Activated T-helper 17 cell treated with anti-CD3 and anti-CD28 coated beads, Interleukin-2, amount 50 U/mL, for 72 hours (primary cell): ENCODE measurements around the gene FHL2. TPM values are rescaled to one million over a fixed set of nuclear protein-coding genes. Genes with fewer than 3 reads are reported as not detected.
"Not testable (repeated sequence)": the region's sequence is repeated elsewhere in the genome, so short reads cannot be mapped to it uniquely, and the experiment has no call there.

ENCODE experiments used
- ATAC-seq: fragments of 150-1000 bp; cut with Tn5 transposase; replicated peaks from 2 replicates; pipeline ENCODE4 v1.10.0; 2021; ENCODE audit warnings: mild to moderate bottlenecking, moderate library complexity
- H3K27ac Mint-ChIP-seq: one replicate; pipeline ENCODE4 v1.8.0; 2022; ENCODE audit warnings: mixed read lengths
- H3K27me3 Mint-ChIP-seq: one replicate; pipeline ENCODE4 v1.8.0; 2022; ENCODE audit warnings: mixed read lengths
- H3K36me3 Mint-ChIP-seq: one replicate; pipeline ENCODE4 v1.8.0; 2022; ENCODE audit warnings: low read depth, mild to moderate bottlenecking, mixed read lengths
- H3K4me1 Mint-ChIP-seq: one replicate; pipeline ENCODE4 v1.8.0; 2022; ENCODE audit warnings: mixed read lengths
- H3K4me3 Mint-ChIP-seq: one replicate; pipeline ENCODE4 v1.8.0; 2022; ENCODE audit warnings: mild to moderate bottlenecking, mixed read lengths
- H3K9me3 Mint-ChIP-seq: one replicate; pipeline ENCODE4 v1.8.0; 2022; ENCODE audit warnings: mixed read lengths
- total RNA-seq, 2 donors: library from RNA; stranded (reverse); gene quantifications; one replicate each; pipeline ENCODE4 v1.2.3, GENCODE V29; 2022

FHL2 gene
- total RNA-seq, 2 donors from 2014 or later = 2.2 to 2.3 TPM

DNA sequence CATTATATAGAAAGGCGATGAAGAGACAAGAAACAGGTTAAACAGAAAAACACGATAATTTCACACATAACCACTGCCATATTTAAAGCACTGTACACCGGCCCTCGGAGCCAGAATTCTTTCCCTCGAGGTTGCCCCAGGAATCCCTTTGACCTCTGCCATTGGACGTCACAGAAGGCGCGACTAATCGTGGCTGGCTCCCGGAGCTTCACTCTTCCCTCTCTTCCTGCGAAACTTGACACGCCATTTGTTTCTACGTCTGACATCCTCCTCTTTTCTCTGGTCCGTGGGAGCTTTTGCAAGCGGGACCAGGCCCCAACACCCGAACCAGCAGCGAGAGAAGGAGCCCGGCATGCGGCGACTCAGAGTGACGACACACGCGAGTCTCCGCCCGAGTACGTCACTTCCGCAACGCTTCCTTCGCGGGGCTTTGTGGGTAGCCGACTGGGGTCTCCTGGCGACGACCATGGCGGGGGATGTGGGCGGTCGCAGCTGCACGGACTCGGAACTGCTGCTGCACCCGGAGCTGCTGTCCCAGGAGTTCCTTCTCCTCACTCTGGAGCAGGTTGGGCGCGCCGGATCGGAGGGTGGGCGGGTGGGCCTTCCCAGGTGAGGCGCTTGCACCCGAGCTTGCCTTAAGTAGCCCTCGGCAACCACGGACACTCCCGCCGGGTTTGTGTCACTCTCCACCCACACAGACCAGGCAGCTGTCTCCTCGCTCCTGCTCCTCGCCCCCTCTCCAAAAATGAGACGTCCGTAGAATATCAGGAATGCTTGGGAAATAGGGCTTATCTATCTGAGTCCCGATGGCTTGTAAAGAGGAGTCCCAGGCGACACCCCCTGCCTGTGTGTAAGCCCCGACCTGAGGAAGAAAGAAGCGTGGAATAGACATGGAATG, 61.5 kb downstream of the FHL2 start, which contains the start of gene C2orf49:
Gene C2orf49 (plus strand): TSS at position 419 of the 898 bp plus-strand sequence. CDS start 48 bp downstream, at position 467.
- H3K4me1 Mint-ChIP-seq = peaks cover 6% of the 10 kb centered on the region

DNA sequence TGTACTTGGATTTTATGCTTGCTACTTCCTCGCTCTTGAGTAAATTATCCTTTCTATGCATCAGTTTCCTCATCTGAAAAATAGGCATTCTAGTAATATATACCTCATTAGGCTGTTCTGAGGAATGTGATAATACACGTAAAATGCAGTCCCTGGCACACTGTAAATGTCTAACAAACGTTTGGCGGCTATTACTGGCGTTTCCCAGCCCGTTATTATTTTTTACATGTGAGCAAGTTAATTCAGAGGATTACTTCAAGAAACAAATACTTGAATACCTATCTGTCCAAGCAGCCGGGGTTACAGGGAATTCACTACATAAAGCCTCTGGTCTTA, 62.1 kb downstream of the FHL2 start:
- peaks cover 50% of the 10 kb centered on the region for H3K36me3 Mint-ChIP-seq
- H3K9me3 Mint-ChIP-seq = no peaks in the 10 kb centered on the region
- H3K4me3 Mint-ChIP-seq = peak overlapping the region; percentile 97
- H3K27ac Mint-ChIP-seq = peak overlapping the region; percentile 98
- no peaks in the 10 kb centered on the region for H3K27me3 Mint-ChIP-seq
- peaks cover 6% of the 10 kb centered on the region for H3K4me1 Mint-ChIP-seq
- ATAC-seq = no peak

More for the DNA sequence above, 61.5 kb downstream of the FHL2 start, which contains the start of gene C2orf49:
- Mint-ChIP-seq H3K36me3 (peaks cover 56% of the 10 kb centered on the region), H3K4me3 (peak within 1 kb of the TSS; percentile 97), H3K27ac (peak within 1 kb of the TSS; percentile 98), H3K9me3 (no peaks in the 10 kb centered on the region), H3K27me3 (no peaks in the 10 kb centered on the region)
- ATAC-seq = peak; percentile 95

DNA sequence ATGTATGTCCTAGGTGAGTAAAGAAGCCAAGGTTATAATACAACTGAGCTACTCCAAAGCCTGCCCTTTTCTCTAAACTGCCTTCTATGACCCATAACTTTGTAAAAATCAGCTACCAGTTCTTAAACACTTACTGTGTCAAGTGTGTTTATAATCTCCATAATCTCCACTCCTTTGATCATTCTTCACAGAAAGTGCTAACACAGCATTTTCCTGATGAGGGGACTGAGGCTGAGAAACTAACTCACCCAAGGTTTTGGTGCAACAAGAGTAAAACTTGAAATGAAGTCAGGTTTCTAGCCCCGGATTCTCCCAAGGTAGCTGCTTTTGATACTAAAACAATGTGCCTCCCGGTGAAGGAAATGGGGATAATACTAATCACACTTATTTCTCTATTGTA, 63.4 kb downstream of the FHL2 start:
- H3K9me3 Mint-ChIP-seq = no peaks in the 10 kb centered on the region
- peak overlapping the region; percentile 48 for H3K27ac Mint-ChIP-seq
- H3K4me3 Mint-ChIP-seq = peak overlapping the region; percentile 97
- H3K36me3 Mint-ChIP-seq = peaks cover 37% of the 10 kb centered on the region
- peaks cover 10% of the 10 kb centered on the region for H3K4me1 Mint-ChIP-seq
- ATAC-seq = no peak
- H3K27me3 Mint-ChIP-seq = no peaks in the 10 kb centered on the region

- Mint-ChIP-seq H3K9me3 (no peaks in the 10 kb centered on the region), H3K27ac (no peak overlapping the region), H3K4me3 (no peak overlapping the region), H3K4me1 (peaks cover 7% of the 10 kb centered on the region), H3K27me3 (no peaks in the 10 kb centered on the region), H3K36me3 (peaks cover 25% of the 10 kb centered on the region)
- no peak for ATAC-seq
Measured at GRCh38 chr2:105334211-105334610, 64.6 kb downstream of the FHL2 start.

DNA sequence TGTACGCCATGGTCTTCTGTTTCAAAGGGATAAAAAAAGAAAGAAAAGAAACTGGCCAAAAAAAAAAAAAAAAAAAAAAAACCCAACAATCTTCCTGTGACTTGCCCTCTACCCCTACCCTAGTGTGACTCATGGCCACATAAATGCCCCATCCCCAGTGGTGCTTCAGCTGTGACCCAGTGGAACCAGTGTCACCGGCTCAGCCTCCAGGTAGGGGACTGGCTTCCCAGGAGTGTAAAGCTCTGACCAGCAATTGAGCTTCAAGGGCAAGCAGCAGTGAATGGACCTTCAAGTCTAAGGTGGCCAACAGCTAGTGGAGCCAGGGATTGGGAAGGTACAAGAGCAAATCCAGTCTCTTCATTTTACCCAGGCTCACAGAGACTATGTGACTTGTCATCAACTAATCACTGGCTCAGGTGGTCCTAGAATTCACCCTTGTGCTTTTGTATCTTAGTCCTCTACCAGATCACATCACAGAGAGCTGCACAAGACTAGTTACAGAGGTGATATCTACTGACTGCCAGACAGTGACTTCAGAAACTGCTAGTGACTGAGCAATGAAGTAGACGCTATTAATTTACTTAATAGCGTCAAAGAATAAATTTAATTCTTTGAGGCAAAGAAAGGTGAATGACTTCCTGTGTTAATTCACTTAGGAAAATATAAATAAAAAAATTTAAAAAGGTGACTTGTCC, 68.0 kb downstream of the FHL2 start:
- peaks cover 28% of the 10 kb centered on the region for H3K4me1 Mint-ChIP-seq
- H3K9me3 Mint-ChIP-seq = no peaks in the 10 kb centered on the region
- peaks cover 22% of the 10 kb centered on the region for H3K36me3 Mint-ChIP-seq
- peak overlapping the region; percentile 90 for H3K27ac Mint-ChIP-seq
- H3K27me3 Mint-ChIP-seq = no peaks in the 10 kb centered on the region
- peak; percentile 44 for ATAC-seq
- peak overlapping the region; percentile 98 for H3K4me3 Mint-ChIP-seq

GRCh38 chr2:105329561-105330495, 69.0 kb downstream of the FHL2 start, which contains the start of gene TGFBRAP1:
Gene TGFBRAP1 (minus strand): TSS chr2:105329735. CDS start chr2:105308301, 21,434 bp downstream.
- Mint-ChIP-seq H3K9me3 (no peaks in the 10 kb centered on the region), H3K4me3 (peak within 1 kb of the TSS; percentile 98), H3K27ac (peak within 1 kb of the TSS; percentile 99), H3K27me3 (no peaks in the 10 kb centered on the region), H3K4me1 (peaks cover 38% of the 10 kb centered on the region), H3K36me3 (peaks cover 32% of the 10 kb centered on the region)
- ATAC-seq = peak; percentile 91

GRCh38 chr2:105329197-105329554, 69.7 kb downstream of the FHL2 start:
- peaks cover 29% of the 10 kb centered on the region for H3K36me3 Mint-ChIP-seq
- H3K4me1 Mint-ChIP-seq = peaks cover 38% of the 10 kb centered on the region
- peak; percentile 28 for ATAC-seq
- H3K9me3 Mint-ChIP-seq = no peaks in the 10 kb centered on the region
- H3K27ac Mint-ChIP-seq = peak overlapping the region; percentile 99
- H3K4me3 Mint-ChIP-seq = peak overlapping the region; percentile 98
- H3K27me3 Mint-ChIP-seq = no peaks in the 10 kb centered on the region

DNA sequence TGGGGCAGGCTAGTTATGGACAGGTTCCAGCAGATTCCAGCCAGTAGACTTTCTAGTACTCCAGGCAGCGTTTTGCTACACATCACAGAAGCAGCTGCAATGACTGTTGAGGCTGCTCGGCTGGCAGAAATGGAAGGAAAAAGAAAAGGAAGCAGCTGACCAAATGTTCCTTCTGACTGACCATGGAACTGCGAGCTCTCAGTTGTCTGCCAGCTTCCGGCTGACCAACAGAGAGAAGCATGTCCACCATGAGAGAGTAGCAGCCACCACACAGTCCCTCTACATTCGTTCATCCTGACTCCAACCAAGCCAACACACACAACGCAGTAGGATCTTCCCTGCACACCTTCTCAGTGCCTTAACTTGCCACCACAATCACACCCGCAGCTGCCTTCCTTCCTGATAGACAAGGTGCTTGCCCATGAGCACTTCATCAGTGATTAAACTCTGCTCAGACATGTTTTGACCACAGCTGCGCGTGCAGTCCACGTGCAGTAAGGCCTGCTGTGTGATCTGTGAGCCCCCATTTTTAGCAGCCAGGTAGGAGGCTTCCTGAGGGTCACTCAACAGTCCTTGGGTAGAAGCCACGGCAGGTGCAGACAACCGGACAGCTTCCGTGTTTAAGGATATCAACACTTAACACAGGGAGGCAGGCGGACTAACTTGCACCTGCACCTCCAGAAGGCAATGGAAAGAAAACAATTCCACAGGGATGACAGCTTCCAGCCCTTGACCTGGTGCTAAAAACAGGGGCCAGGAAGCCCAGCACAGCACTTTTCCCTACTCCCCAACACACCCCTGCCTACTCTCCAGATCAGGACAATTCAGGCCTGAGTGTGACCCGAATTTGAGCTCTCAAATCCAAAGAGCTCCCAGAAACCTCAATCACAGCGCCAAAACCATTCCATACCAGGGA, 70.3 kb downstream of the FHL2 start:
- Mint-ChIP-seq H3K27ac (peak overlapping the region; percentile 99), H3K36me3 (peaks cover 32% of the 10 kb centered on the region), H3K9me3 (no peaks in the 10 kb centered on the region), H3K4me3 (peak overlapping the region; percentile 98), H3K27me3 (no peaks in the 10 kb centered on the region), H3K4me1 (peaks cover 43% of the 10 kb centered on the region)
- peak; percentile 13 for ATAC-seq

DNA sequence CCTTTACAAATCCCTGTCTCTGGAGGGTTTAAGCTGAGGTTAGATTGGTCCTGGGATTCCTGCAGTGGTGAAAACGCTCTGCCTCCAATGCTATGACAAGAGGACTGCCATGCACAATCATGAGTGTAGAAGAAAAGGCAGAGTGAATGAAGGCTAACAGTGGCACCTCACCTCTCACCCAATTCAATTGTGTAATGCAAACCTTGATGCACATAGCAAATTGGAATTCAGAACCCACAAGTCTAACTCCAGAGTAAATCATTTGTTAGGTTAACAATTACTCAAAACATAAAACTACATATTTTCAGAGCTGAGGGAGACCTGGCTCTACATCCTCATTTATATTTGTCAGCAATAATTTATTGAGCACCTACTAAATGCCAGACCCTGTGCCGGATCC, 71.2 kb downstream of the FHL2 start:
- peak overlapping the region; percentile 25 for H3K27ac Mint-ChIP-seq

GRCh38 chr2:105327271-105327670, 71.6 kb downstream of the FHL2 start:
- H3K27me3 Mint-ChIP-seq, H3K9me3 Mint-ChIP-seq, ATAC-seq, H3K4me3 Mint-ChIP-seq: not testable (repeated sequence)
- Mint-ChIP-seq H3K36me3 (peaks cover 32% of the 10 kb centered on the region), H3K4me1 (peaks cover 49% of the 10 kb centered on the region), H3K27ac (peak overlapping the region; percentile 25)

More for the DNA sequence above, 71.2 kb downstream of the FHL2 start:
- Mint-ChIP-seq H3K4me1 (peaks cover 46% of the 10 kb centered on the region), H3K9me3 (no peaks in the 10 kb centered on the region), H3K4me3 (peak overlapping the region; percentile 98), H3K36me3 (peaks cover 32% of the 10 kb centered on the region), H3K27me3 (no peaks in the 10 kb centered on the region)
- ATAC-seq = no peak

GRCh38 chr2:105325389-105325963, 73.4 kb downstream of the FHL2 start:
- H3K4me1 Mint-ChIP-seq = peaks cover 46% of the 10 kb centered on the region
- H3K27me3 Mint-ChIP-seq = no peaks in the 10 kb centered on the region
- H3K9me3 Mint-ChIP-seq = no peaks in the 10 kb centered on the region
- no peak overlapping the region for H3K4me3 Mint-ChIP-seq
- peak overlapping the region; percentile 11 for H3K27ac Mint-ChIP-seq
- no peak for ATAC-seq
- peaks cover 32% of the 10 kb centered on the region for H3K36me3 Mint-ChIP-seq

GRCh38 chr2:105324732-105325131, 74.1 kb downstream of the FHL2 start:
- H3K4me1 Mint-ChIP-seq = peaks cover 48% of the 10 kb centered on the region
- H3K27ac Mint-ChIP-seq = peak overlapping the region; percentile 11
- H3K27me3 Mint-ChIP-seq = no peaks in the 10 kb centered on the region
- H3K9me3 Mint-ChIP-seq = no peaks in the 10 kb centered on the region
- ATAC-seq = no peak
- H3K4me3 Mint-ChIP-seq = no peak overlapping the region
- peaks cover 32% of the 10 kb centered on the region for H3K36me3 Mint-ChIP-seq

DNA sequence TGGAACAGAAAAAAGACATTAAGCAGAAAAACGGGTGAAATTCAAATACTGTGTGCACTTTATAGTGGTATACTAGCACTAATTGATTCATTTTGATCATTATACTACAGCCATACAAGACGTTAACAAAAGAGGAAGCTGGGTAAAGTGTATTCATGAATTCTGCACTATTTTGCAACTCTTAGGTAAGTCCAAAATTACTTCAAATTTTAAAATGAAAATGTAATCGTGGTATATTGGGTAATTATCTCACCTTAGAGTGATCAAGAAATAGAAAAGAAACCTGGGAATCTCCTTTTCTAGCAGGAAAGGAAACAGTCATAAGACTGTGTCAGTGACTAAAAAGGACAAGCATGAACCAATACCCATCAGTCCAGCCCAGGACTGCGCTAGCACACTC, 74.8 kb downstream of the FHL2 start:
- Mint-ChIP-seq H3K9me3 (no peaks in the 10 kb centered on the region), H3K4me3 (no peak overlapping the region), H3K4me1 (peaks cover 46% of the 10 kb centered on the region), H3K27me3 (no peaks in the 10 kb centered on the region), H3K36me3 (peaks cover 30% of the 10 kb centered on the region), H3K27ac (peak overlapping the region; percentile 11)
- ATAC-seq = no peak
